Large intestine (tissue), 3 donors: ENCODE measurements around the gene AGPAT4. TPM values are rescaled to one million over a fixed set of nuclear protein-coding genes. Genes with fewer than 3 reads are reported as not detected.
"Not testable (repeated sequence)": the region's sequence is repeated elsewhere in the genome, so short reads cannot be mapped to it uniquely, and the experiment has no call there.

Experiments
- DNase-seq, 2 donors: peaks; one replicate each; pipeline versions ENCODE4 v3.0.0 to v3.0.0-alpha.2; 2013
- H3K27ac ChIP-seq: one replicate; pipeline ENCODE4 v1.5.1; 2013; ENCODE audit warnings: low read length
- H3K27me3 ChIP-seq: 2 replicates; pipeline ENCODE4 v1.6.1; 2013; ENCODE audit warnings: low read length; ENCODE audit not compliant: control insufficient read depth, insufficient read depth
- H3K36me3 ChIP-seq: 2 replicates; pipeline ENCODE4 v1.6.1; 2013; ENCODE audit warnings: low read length; ENCODE audit not compliant: control insufficient read depth, insufficient read depth
- H3K4me1 ChIP-seq: one replicate; pipeline ENCODE4 v1.6.1; 2013; ENCODE audit warnings: low read length; ENCODE audit not compliant: control insufficient read depth, insufficient read depth
- H3K4me3 ChIP-seq: one replicate; pipeline ENCODE4 v1.5.1; 2013; ENCODE audit warnings: low read length
- H3K9me3 ChIP-seq: one replicate; pipeline ENCODE4 v1.6.1; 2013; ENCODE audit warnings: mild to moderate bottlenecking, low read depth, low read length, moderate library complexity; ENCODE audit not compliant: control insufficient read depth
- WGBS: methylation state at CpG from one replicate; pipeline ENCODE4 v1.1.5; 2013; ENCODE audit warnings: low lambda C conversion rate; ENCODE audit not compliant: insufficient coverage; 5-methylcytosine and 5-hydroxymethylcytosine counted together
- polyA plus RNA-seq: library from polyadenylated mRNA; unstranded; fragments of 120-200 nt; gene quantifications from one replicate; pipeline ENCODE4 v1.2.1, GENCODE V29; 2013

Gene AGPAT4
- polyA plus RNA-seq, 1 donor = 6.8 TPM

DNA sequence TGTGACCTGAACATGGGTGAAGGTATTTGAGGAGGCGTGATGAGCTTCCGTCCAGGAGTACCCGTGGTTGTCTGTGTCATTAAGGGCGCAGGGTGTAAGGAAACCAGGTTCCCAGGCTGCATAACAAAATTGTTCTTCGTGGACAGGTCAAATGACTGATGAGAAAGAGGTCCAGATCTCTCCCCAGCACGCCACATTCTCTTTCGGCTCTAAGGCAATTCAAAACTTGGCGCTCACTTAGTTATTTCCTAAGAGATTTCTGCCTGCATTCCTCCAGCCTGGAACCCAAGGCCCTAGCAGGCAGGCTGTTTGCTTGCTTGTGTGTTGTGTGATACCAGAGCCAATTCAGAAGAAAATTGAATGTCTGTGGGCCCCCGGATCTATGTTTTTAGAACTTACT lies 139.9 kb downstream of the AGPAT4 start:
- Histone ChIP-seq H3K9me3 (no peaks in the 10 kb centered on the region), H3K36me3 (peaks cover 26% of the 10 kb centered on the region), H3K27me3 (no peaks in the 10 kb centered on the region), H3K27ac (no peak overlapping the region), H3K4me3 (no peak overlapping the region), H3K4me1 (no peaks in the 10 kb centered on the region)
- no CpG with 5 or more reads among the region's 9 CpGs for WGBS
- DNase-seq = no peak

DNA sequence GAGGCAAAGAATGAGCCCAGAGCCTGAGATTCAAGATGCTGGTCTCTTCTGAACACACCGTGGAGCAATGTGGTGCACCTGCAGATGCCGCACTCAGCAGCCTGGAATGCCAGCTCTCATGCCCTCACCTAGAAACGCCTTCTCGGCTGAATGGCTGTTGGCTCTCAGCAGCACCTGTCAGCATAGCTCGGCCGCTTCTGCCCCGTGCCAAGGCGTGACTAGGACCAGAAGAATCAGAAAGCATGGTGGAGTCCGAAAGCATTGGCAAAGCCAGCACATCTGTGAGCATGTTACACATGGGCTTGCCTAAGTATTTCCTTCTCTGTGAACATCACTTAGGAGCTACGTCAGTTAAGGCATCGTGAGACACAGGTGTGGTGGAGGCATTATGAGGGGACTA lies 141.5 kb downstream of the AGPAT4 start:
- Histone ChIP-seq H3K27ac (no peak overlapping the region), H3K27me3 (no peaks in the 10 kb centered on the region), H3K4me1 (no peaks in the 10 kb centered on the region), H3K36me3 (peaks cover 32% of the 10 kb centered on the region), H3K9me3 (no peaks in the 10 kb centered on the region), H3K4me3 (no peak overlapping the region)
- no CpG with 5 or more reads among the region's 11 CpGs for WGBS
- DNase-seq = no peak

DNA sequence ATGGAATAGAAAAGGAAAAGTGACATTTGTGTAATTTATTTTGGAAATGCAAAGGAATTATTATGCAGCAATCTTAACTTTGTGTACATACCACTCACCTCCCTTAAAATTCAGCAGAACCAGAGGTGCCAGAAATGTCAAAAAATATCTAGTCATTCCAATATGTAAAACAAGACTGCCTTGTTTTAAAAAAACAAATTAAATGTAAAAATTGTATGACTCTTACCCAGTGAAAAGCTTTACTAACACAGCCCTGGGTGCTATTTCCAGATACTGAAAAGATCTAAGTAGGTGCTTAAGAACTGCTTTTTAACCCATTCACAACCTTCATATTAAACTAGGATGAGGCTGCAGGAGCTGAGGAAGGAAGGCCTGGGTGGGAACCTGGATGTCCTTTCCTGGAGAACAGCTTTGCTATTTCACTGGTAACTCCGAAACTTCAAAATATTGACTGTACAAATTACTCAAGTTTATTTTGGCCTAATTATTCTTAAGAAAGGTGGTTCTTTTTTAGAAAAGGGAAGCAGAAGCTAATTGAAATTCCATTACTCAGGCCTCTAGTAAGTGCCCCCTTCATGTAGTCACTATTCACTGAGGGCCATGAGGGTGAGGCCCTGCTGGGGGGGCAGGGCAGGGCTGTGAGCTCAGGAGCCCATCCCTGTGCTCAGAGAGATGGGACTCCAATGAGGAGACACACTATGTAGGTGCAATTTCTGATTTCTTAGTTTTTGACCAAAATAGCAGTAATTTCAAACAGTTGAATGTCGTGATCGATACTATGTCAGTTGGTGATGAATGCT lies 142.7 kb downstream of the AGPAT4 start:
- no peaks in the 10 kb centered on the region for H3K4me1 ChIP-seq
- H3K27me3 ChIP-seq = no peaks in the 10 kb centered on the region
- no CpG with 5 or more reads among the region's 3 CpGs for WGBS
- H3K36me3 ChIP-seq = peaks cover 29% of the 10 kb centered on the region
- no peaks in the 10 kb centered on the region for H3K9me3 ChIP-seq
- H3K27ac ChIP-seq = no peak overlapping the region
- DNase-seq = no peak
- H3K4me3 ChIP-seq = no peak overlapping the region

DNA sequence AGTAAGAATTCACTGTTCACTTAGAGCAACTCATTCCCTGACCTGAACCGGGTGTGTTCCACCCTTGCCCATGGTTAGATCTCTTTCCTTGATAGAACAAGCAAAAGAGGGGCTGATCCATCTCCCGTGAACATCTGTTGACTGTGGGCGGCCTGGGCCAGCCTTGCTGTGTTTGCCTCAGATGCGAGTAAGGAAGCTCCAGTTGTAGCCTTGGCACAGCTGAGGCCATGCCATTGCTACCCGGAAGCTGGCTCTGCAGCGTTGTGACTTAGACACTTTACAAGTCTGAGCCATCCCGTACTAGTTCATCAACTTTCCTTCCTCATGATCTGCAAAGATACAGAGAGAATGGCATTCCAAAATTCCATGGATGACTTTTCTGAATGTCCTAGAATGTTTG lies 143.3 kb downstream of the AGPAT4 start:
- Histone ChIP-seq H3K4me1 (no peaks in the 10 kb centered on the region), H3K9me3 (no peaks in the 10 kb centered on the region), H3K36me3 (peaks cover 29% of the 10 kb centered on the region), H3K4me3 (no peak overlapping the region), H3K27me3 (no peaks in the 10 kb centered on the region), H3K27ac (no peak overlapping the region)
- DNase-seq = no peak
- WGBS = no CpG with 5 or more reads among the region's 7 CpGs

DNA sequence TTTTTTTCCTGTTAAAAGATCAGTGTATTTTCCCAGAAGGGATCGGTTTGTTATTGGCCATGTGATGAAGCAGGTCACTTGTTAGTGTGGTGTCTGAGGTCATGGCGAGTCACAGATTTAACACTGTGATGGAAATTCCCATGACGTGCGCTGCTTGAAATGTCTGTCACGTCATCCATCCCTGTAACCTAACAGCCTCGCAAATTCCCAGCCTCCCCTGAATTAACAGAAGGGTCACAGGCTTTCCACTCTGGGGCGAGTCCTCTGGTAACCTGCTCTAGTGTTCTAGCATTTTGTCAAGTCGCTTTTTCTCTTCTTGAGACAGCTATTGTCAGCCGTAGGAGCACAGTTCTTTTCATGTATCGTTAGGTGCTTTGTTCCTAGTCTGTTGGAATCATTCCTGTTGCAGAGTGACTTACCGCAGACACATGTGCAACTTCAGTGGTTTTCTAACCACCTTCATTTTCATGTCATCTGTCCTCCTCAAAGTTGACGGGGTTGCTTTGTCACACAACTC lies 145.1 kb downstream of the AGPAT4 start:
- no peaks in the 10 kb centered on the region for H3K4me1 ChIP-seq
- no CpG with 5 or more reads among the region's 12 CpGs for WGBS
- peaks cover 21% of the 10 kb centered on the region for H3K36me3 ChIP-seq
- no peak for DNase-seq
- no peaks in the 10 kb centered on the region for H3K27me3 ChIP-seq
- no peak overlapping the region for H3K4me3 ChIP-seq
- H3K27ac ChIP-seq = no peak overlapping the region
- H3K9me3 ChIP-seq = no peaks in the 10 kb centered on the region

DNA sequence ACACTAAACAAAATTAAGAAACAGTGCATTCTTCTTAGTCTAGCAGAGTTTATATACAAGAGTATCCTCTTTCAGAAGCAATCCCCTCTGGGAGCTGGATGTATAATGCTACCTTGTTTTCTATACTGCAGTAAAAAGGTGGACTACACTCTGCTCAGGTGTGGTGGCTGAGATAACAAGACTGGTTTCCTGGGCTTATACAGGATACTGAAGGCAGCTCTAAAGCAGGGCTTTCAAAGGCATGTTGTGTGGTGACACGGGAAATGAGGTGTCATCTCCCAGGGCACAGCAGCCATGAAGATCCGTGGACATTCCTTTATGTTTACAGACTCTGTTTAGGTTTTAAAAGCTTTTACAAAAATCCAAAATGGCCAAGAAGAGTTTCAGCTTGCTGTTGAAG lies 145.6 kb downstream of the AGPAT4 start:
- WGBS = no CpG with 5 or more reads among the region's 2 CpGs

DNA sequence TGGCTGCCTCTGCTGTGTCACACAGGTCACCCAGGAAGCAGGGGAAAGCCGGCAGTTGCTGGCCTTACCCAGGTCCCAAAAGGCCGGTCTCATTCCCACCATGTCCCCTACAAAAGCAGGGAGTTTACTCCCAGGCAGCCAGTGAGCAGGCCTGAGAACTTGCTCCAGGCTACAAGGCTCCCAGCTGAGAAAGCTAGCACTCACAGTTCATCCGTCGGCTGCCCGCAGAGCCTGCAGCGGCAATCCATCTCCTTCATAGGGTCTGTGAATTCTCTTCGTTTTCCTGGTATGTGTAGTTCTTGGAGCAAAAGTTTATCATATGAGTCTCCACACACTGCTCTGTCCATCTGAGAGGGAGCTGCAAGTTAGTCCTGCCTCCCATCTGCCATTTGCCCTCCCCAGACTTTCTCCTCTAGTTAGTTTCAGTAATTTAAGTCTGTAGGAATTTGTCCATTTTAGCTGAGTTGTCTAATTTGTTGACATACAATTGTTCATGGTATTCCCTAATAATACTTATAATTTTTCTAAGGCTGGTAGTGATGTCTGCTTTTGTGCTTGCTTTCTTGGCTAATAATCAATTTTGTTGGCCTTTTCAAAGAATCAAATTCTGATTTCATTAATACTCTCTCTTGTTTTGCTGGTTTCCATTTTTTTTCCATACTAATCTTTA lies 146.7 kb downstream of the AGPAT4 start:
- Histone ChIP-seq H3K36me3 (peaks cover 16% of the 10 kb centered on the region), H3K4me3 (no peak overlapping the region), H3K27me3 (no peaks in the 10 kb centered on the region), H3K9me3 (no peaks in the 10 kb centered on the region), H3K27ac (no peak overlapping the region), H3K4me1 (no peaks in the 10 kb centered on the region)
- no CpG with 5 or more reads among the region's 7 CpGs for WGBS
- no peak for DNase-seq

More for the DNA sequence above, 145.6 kb downstream of the AGPAT4 start:
- no peaks in the 10 kb centered on the region for H3K4me1 ChIP-seq
- no peak overlapping the region for H3K27ac ChIP-seq
- no peaks in the 10 kb centered on the region for H3K9me3 ChIP-seq
- peaks cover 22% of the 10 kb centered on the region for H3K36me3 ChIP-seq
- H3K27me3 ChIP-seq = no peaks in the 10 kb centered on the region
- no peak for DNase-seq
- no peak overlapping the region for H3K4me3 ChIP-seq

DNA sequence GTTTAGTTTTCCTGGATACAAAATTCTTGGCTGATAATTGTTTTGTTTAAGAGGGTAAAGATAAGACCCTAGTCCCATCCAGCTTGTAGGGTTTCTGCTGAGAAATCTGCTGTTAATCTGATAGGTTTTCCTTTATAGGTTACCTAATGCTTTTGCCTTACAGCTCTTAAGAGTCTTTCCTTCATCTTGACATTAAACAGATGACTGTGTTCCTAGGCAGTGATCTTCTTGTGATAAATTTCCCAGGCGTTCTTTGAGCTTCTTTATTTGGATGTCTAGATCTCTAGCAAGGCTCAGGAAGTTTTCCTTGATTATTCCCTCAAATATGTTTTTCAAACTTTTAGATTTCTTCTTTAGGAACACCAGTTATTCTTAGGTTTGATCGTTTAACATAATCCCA lies 148.3 kb downstream of the AGPAT4 start:
- no peak for DNase-seq
- no peak overlapping the region for H3K4me3 ChIP-seq
- H3K36me3 ChIP-seq = peaks cover 17% of the 10 kb centered on the region
- H3K27me3 ChIP-seq = no peaks in the 10 kb centered on the region
- no peak overlapping the region for H3K27ac ChIP-seq
- WGBS = 100% methylated on average over 2 of the region's 2 CpGs
- no peaks in the 10 kb centered on the region for H3K9me3 ChIP-seq
- no peaks in the 10 kb centered on the region for H3K4me1 ChIP-seq

DNA sequence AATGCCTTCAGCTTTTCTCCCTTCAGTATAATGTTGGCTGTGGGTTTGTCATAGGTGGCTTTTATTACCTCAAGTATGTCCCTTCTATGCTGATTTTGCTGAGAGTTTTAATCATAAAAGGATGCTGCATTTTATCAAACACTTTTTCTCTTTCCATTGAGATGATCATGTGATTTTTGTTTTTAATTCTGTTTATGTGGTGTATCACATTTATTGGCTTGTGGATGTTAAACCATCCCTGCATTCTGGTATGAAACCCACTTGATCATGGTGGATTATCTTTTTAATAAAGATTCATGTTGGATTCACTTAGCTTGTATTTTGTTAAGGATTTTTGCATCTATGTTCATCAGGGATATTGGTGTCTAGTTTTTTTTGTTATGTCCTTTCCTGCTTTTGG lies 150.5 kb downstream of the AGPAT4 start:
- peaks cover 21% of the 10 kb centered on the region for H3K36me3 ChIP-seq
- H3K27me3 ChIP-seq, H3K4me1 ChIP-seq, H3K9me3 ChIP-seq, H3K4me3 ChIP-seq, H3K27ac ChIP-seq, DNase-seq: not testable (repeated sequence)

DNA sequence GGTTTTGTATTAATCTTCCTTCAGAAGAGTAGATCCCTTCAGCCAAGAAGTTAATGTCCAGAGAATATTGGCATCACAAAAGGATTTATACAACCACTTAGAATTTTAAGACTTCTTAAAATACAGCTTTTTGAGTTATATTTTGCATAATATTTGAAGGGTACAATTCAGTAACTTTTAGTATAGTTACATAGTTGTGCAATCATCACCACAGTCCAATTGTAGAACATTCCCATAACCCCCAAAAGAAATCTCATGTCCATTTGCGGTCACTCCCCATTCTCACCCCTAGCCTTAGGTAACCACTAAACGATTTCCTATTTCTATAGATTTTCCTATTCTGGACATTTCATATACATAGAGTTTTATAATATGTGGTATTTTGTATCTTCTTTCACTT lies 155.9 kb downstream of the AGPAT4 start:
- H3K9me3 ChIP-seq = no peaks in the 10 kb centered on the region
- no peaks in the 10 kb centered on the region for H3K4me1 ChIP-seq
- peaks cover 54% of the 10 kb centered on the region for H3K36me3 ChIP-seq
- no peak for DNase-seq
- no peak overlapping the region for H3K27ac ChIP-seq
- no peaks in the 10 kb centered on the region for H3K27me3 ChIP-seq
- no peak overlapping the region for H3K4me3 ChIP-seq
- WGBS = no CpG with 5 or more reads among the region's 2 CpGs
